NCI-H187 (cell line): Measurements from ENCODE around the gene ACIN1.

Experiments
- DNase-seq, 2 experiments: peaks; one replicate each; lab custom pipeline; 2025; lab: John Stamatoyannopoulos, UW

The ACIN1 gene

GRCh38 chr14:23080474-23080873, 14.5 kb downstream of the ACIN1 start:
- no peak for DNase-seq

GRCh38 chr14:23079716-23080115, 15.2 kb downstream of the ACIN1 start:
- no peak for DNase-seq

- DNase-seq: no peak
Observed at GRCh38 chr14:23078692-23079116, 16.2 kb downstream of the ACIN1 start.

- no peak for DNase-seq
Observed at GRCh38 chr14:23077962-23078361, 17.0 kb downstream of the ACIN1 start.

- no peak for DNase-seq
Observed at GRCh38 chr14:23076785-23077408, 18.0 kb downstream of the ACIN1 start.

GRCh38 chr14:23074906-23075305, 20.0 kb downstream of the ACIN1 start:
- no peak for DNase-seq

GRCh38 chr14:23071921-23072539, 22.9 kb downstream of the ACIN1 start:
- DNase-seq: no peak

GRCh38 chr14:23071244-23071920, 23.6 kb downstream of the ACIN1 start:
- no peak for DNase-seq

- no peak for DNase-seq
Observed at GRCh38 chr14:23070262-23071129, 24.4 kb downstream of the ACIN1 start.

- no peak for DNase-seq
Observed at GRCh38 chr14:23069413-23069806, 25.5 kb downstream of the ACIN1 start.

- DNase-seq: no peak
Observed at GRCh38 chr14:23068789-23069412, 26.0 kb downstream of the ACIN1 start.

GRCh38 chr14:23067847-23068788, 26.8 kb downstream of the ACIN1 start:
- no peak for DNase-seq

- DNase-seq: no peak
Observed at GRCh38 chr14:23066855-23067744, 27.8 kb downstream of the ACIN1 start.

- no peak for DNase-seq
Observed at GRCh38 chr14:23066368-23066767, 28.6 kb downstream of the ACIN1 start.

- no peak for DNase-seq
Observed at GRCh38 chr14:23063601-23064000, 31.3 kb downstream of the ACIN1 start.

- no peak for DNase-seq
Observed at GRCh38 chr14:23062002-23062401, 32.9 kb downstream of the ACIN1 start.

- no peak for DNase-seq
Observed at GRCh38 chr14:23060536-23061260, 34.2 kb downstream of the ACIN1 start.

- DNase-seq: no peak
Observed at GRCh38 chr14:23058654-23059504, 36.1 kb downstream of the ACIN1 start.
